ENCODE results near the gene ARID3A. TPM values are rescaled to one million over a fixed set of nuclear protein-coding genes. Genes with fewer than 3 reads are reported as not detected.

The ARID3A gene
- total and polyA plus RNA-seq, 2 of the 13 experiments (the other 11 are each of a cell fraction or from before 2014, with no cell fraction given), result 71.3 to 77.9 TPM

GRCh38 chr19:980133-980998 is 54.5 kb downstream of the ARID3A start (continued):
- peak; percentile 82; the same call in 1 of the 2 replicates for TF ChIP-seq KDM2A (CRISPR knock-in tag; IDR thresholded peaks at IDR 0.05; ENCODE audit: borderline replicate concordance, low read depth)
- TF ChIP-seq ZNF777 (CRISPR knock-in tag; IDR thresholded peaks at IDR 0.05), result no peak
- TF ChIP-seq AGO2 (optimal IDR thresholded peaks at IDR 0.05; ENCODE audit: low read depth, low read length), result peak; percentile 48
- peak; percentile 30 for TF ChIP-seq IKZF4 (CRISPR knock-in tag; IDR thresholded peaks at IDR 0.05; ENCODE audit: borderline replicate concordance, low read depth, not compliant biosample characterization)
- peak; percentile 75 for TF ChIP-seq POLR2AphosphoS5 (IDR thresholded peaks at IDR 0.05; ENCODE audit: low read depth, low read length)
- TF ChIP-seq ZFP1 (CRISPR knock-in tag; IDR thresholded peaks at IDR 0.05), result 0 out of 2 replicates have a peak, but pooled peaks have one; percentile 53
- TF ChIP-seq HNF4A (CRISPR knock-in tag; IDR thresholded peaks at IDR 0.05), result peak; percentile 57
- TF ChIP-seq ZNF816 (CRISPR knock-in tag; IDR thresholded peaks at IDR 0.05; ENCODE audit: borderline replicate concordance), result peak; percentile 70; the same call in 1 of the 2 replicates
- TF ChIP-seq CHD4 (IDR thresholded peaks at IDR 0.05; ENCODE audit: borderline replicate concordance, low read length), result peak; percentile 34; the same call in 1 of the 2 replicates
- TF ChIP-seq ZFX (CRISPR knock-in tag; IDR thresholded peaks at IDR 0.05; ENCODE audit: low read depth), result peak; percentile 99
- TF ChIP-seq SIX1 (CRISPR knock-in tag; IDR thresholded peaks at IDR 0.05; ENCODE audit: borderline replicate concordance), result peak; percentile 48; the same call in 1 of the 2 replicates
- TF ChIP-seq ZKSCAN5 (CRISPR knock-in tag; IDR thresholded peaks at IDR 0.05), result no peak
- 0 out of 2 replicates have a peak, but pooled peaks have one; percentile 24 for TF ChIP-seq MED13 (CRISPR knock-in tag; IDR thresholded peaks at IDR 0.05)
- peak; percentile 88 for TF ChIP-seq ZNF883 (CRISPR knock-in tag; IDR thresholded peaks at IDR 0.05; ENCODE audit: not compliant biosample characterization)
- TF ChIP-seq ZHX1 (CRISPR knock-in tag; IDR thresholded peaks at IDR 0.05; ENCODE audit: low read depth), result peak; percentile 52; the same call in 1 of the 2 replicates
- peak; percentile 90; the same call in 1 of the 2 replicates for TF ChIP-seq KDM5B (CRISPR knock-in tag; IDR thresholded peaks at IDR 0.05; ENCODE audit: borderline replicate concordance)
- TF ChIP-seq ATF4 (CRISPR knock-in tag; IDR thresholded peaks at IDR 0.05), result peak in 1 of 2 experiments; percentile 47; a peak in 2 of 4 replicates
- TF ChIP-seq KAT2B (IDR thresholded peaks at IDR 0.05; ENCODE audit: borderline replicate concordance, low read depth, low read length), result no peak
- TF ChIP-seq NR2F1 (CRISPR knock-in tag; IDR thresholded peaks at IDR 0.05), result peak; percentile 99
- peak; percentile 68; the same call in 1 of the 2 replicates for TF ChIP-seq ZNF337 (CRISPR knock-in tag; IDR thresholded peaks at IDR 0.05; ENCODE audit: borderline replicate concordance, low read depth)
- TF ChIP-seq SYNCRIP (IDR thresholded peaks at IDR 0.05; ENCODE audit: insufficient read depth, low read depth, low read length), result no peak
- TF ChIP-seq ZNF280B (CRISPR knock-in tag; IDR thresholded peaks at IDR 0.05; ENCODE audit: borderline replicate concordance), result peak; percentile 87
- TF ChIP-seq SNAPC2 (CRISPR knock-in tag; IDR thresholded peaks at IDR 0.05), result 0 out of 2 replicates have a peak, but pooled peaks have one; percentile 77
- peak; percentile 89 for TF ChIP-seq RARA (CRISPR knock-in tag; IDR thresholded peaks at IDR 0.05)

Data from HepG2 (cell line).